ENCODE measurements around the gene MALAT1. TPM values are rescaled to one million over a fixed set of nuclear protein-coding genes. Genes with fewer than 3 reads are reported as not detected.

MALAT1 gene
- total RNA-seq, 2 donors from 2014 or later: 8,391 to 13,279 TPM

DNA sequence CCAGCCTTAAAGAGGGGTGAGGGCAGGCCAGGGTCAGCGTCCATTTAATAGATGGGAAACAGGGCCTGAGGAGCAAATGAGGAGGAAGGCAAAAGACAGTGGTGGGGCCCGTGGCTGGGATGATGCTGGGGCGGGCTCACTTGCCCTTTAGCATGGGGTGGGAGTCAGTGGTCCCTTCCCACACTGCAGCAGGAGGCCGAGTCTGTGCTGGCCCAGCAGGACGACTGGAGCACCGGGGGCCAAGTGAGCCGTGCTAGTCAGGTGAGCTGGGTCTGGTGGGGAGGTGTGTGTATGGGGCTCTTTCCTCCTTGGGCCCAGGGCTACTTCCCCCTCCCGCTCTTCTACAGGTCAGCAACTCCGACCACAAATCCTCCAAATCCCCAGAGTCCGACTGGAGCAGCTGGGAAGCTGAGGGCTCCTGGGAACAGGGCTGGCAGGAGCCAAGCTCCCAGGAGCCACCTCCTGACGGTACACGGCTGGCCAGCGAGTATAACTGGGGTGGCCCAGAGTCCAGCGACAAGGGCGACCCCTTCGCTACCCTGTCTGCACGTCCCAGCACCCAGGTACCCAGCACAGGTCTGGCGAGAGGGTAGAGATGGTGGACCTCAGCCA is 38.9 kb downstream of the MALAT1 start:
- Mint-ChIP-seq H3K4me3 (peak overlapping the region in 1 of 2 donors; percentile 22), H3K9me3 (no peaks in the 10 kb centered on the region), H3K27me3 (ENCODE audit: low read depth) (no peaks in the 10 kb centered on the region), H3K36me3 (ENCODE audit: insufficient read depth in 2 of 2) (peaks cover 1 to 8% of the 10 kb centered on the region in 2 donors), H3K27ac (no peak overlapping the region), H3K4me1 (ENCODE audit: low read depth) (peaks cover 22% of the 10 kb centered on the region)
- no peak for ATAC-seq (replicated peaks in 1 of 2)
- DNase-seq: no peak

DNA sequence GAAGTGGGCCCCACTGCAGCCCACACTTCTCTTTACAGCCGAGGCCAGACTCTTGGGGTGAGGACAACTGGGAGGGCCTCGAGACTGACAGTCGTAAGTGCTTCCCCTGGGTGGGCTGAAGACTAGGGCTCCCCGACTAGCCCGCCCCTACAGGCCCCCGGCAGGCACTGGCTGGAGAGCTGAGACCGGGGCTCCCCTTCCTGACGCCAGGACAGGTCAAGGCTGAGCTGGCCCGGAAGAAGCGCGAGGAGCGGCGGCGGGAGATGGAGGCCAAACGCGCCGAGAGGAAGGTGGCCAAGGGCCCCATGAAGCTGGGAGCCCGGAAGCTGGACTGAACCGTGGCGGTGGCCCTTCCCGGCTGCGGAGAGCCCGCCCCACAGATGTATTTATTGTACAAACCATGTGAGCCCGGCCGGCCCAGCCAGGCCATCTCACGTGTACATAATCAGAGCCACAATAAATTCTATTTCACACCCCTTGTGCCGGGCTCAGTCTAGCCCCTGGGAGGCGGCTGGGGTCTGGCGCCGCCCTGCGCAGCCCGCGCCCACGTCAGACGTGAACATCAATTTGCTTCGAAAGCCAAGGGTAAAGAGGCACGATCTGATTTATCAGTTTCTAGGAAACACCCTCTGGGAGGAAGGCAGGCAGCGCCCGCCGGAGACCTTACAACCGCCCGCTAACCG is 39.5 kb downstream of the MALAT1 start:
- H3K36me3 Mint-ChIP-seq (ENCODE audit: insufficient read depth in 2 of 2): peaks cover 2 to 9% of the 10 kb centered on the region in 2 donors
- no peak for ATAC-seq (replicated peaks in 1 of 2)
- DNase-seq: no peak
- peaks cover 25% of the 10 kb centered on the region for H3K4me1 Mint-ChIP-seq (ENCODE audit: low read depth)
- no peaks in the 10 kb centered on the region for H3K9me3 Mint-ChIP-seq
- H3K4me3 Mint-ChIP-seq: peak overlapping the region; percentile 21 to 40
- no peaks in the 10 kb centered on the region for H3K27me3 Mint-ChIP-seq (ENCODE audit: low read depth)
- no peak overlapping the region for H3K27ac Mint-ChIP-seq

DNA sequence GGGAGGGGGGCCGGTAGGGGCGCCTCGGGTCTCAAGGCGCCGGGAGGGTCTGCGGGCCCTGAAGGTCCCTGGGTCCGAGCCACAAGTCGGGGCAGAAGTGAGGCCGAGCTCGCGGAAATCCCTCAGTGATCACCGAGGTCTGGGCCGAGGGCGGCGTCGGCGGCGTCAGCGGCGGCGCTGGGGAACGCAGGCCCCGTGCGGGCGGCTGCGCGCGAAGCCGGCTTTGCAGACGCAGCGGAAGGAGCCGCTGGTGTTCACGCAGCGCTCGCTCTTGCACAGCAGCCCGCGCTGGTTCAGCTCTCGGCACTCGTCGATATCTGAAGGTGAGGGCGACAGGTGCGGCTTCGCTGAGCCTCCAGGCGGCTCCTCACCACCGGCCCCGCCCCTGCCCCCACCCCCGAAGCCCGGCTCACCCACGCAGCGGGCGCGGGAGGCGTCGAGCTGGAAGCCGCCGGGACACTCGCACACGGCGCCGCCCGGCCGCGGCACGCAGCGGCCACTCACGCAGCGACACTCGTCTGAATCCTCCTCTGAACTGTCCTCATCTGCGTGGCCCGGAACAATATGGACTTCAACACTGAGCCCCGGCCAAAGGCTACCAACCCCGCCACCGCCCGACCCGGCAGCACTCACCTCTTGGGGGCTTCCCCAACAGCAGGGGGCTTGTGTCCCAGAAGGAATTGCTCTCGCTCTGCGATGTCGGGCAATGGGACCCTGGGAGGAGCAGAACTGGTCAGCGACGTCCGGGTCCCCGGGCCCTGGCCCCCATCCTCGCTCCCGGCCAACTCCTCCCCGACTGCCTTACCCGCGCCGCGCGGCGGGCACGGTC is 40.3 kb downstream of the MALAT1 start:
- H3K4me1 Mint-ChIP-seq (ENCODE audit: low read depth): peaks cover 25% of the 10 kb centered on the region
- H3K9me3 Mint-ChIP-seq: no peaks in the 10 kb centered on the region
- H3K27me3 Mint-ChIP-seq (ENCODE audit: low read depth): no peaks in the 10 kb centered on the region
- no peak for DNase-seq
- peaks cover 2 to 11% of the 10 kb centered on the region in 2 donors for H3K36me3 Mint-ChIP-seq (ENCODE audit: insufficient read depth in 2 of 2)
- H3K4me3 Mint-ChIP-seq: peak overlapping the region in 1 of 2 donors; percentile 29
- no peak overlapping the region for H3K27ac Mint-ChIP-seq
- ATAC-seq (replicated peaks in 1 of 2): no peak

DNA sequence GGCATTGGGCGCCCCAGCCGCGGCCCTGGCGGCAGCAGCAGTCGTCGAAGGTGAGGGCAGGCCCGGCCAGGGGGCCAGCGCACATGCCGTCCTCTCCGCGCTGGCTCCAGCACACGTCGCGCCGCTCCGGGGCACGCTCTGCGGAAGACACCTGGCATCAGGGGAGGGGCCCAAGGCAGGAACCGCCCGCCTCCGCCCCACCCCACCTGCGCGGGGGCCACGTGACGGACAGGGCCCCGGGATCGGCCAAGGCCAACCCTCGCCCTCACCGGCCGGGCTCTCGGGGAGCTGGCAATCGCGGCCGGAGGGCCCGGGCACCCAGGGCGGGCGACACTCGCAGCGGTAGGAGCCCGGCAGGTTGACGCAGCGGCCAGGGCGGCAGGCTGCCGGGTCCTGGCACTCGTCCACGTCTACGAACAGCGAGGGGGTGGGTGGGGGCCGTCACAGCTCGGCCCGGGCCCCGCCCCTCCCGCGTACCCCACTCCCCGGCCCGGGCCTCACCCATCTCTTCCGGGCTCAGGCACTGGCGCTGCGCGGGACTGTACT is 41.0 kb downstream of the MALAT1 start:
- no peak overlapping the region for H3K27ac Mint-ChIP-seq
- H3K36me3 Mint-ChIP-seq (ENCODE audit: insufficient read depth in 2 of 2): peaks cover 2 to 13% of the 10 kb centered on the region in 2 donors
- peak overlapping the region; percentile 84 to 86 for H3K4me3 Mint-ChIP-seq
- DNase-seq (no peak), ATAC-seq (replicated peaks in 1 of 2) (peak; percentile 75 to 78)
- no peaks in the 10 kb centered on the region for H3K9me3 Mint-ChIP-seq
- H3K27me3 Mint-ChIP-seq (ENCODE audit: low read depth): no peaks in the 10 kb centered on the region
- H3K4me1 Mint-ChIP-seq (ENCODE audit: low read depth): peaks cover 25% of the 10 kb centered on the region

DNA sequence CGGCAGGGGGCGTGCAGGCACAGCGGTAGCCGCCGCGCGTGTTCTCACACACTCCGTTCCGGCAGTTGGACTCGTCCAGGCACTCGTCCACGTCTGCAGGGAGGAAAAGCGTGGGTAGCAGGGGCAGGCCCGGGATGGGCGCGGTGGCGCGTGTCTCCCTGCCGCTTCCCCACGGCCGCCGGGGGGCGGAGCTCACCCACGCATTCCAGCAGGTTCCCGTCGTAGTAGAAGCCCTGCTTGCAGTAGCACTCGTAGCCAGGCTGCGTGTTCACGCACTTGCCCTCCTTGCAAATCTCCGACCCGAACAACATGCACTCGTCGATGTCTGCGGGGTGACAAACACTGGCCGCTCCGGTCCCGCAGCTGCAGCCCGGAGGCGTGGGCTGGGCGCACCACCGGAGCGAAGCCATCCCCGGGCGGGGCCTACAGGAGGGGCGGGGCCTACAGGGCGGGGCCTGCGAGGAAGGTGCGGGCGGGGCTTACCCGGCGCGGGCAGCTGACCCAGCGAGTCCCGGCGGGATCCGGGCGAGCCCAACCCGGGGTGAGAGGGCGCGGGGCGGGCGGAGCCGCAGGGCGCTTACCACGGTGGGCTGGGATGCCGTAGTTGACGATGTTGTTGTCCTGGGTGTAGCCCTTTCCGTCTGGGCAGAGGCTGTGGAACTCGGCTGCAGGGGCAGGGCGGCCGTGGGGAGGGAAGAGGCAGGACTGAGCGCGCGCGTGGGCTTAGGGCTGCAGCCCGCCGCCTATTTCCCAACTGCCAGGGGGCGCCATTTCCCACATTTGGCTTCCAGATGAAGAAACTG is 41.6 kb downstream of the MALAT1 start:
- H3K36me3 Mint-ChIP-seq (ENCODE audit: insufficient read depth in 2 of 2): peaks cover 4 to 13% of the 10 kb centered on the region in 2 donors
- no peak overlapping the region for H3K27ac Mint-ChIP-seq
- peaks cover 28% of the 10 kb centered on the region for H3K4me1 Mint-ChIP-seq (ENCODE audit: low read depth)
- no peaks in the 10 kb centered on the region for H3K27me3 Mint-ChIP-seq (ENCODE audit: low read depth)
- ATAC-seq (replicated peaks in 1 of 2): peak; percentile 86 to 90
- H3K9me3 Mint-ChIP-seq: no peaks in the 10 kb centered on the region
- peak; percentile 90 for DNase-seq
- H3K4me3 Mint-ChIP-seq: peak overlapping the region; percentile 84 to 86

DNA sequence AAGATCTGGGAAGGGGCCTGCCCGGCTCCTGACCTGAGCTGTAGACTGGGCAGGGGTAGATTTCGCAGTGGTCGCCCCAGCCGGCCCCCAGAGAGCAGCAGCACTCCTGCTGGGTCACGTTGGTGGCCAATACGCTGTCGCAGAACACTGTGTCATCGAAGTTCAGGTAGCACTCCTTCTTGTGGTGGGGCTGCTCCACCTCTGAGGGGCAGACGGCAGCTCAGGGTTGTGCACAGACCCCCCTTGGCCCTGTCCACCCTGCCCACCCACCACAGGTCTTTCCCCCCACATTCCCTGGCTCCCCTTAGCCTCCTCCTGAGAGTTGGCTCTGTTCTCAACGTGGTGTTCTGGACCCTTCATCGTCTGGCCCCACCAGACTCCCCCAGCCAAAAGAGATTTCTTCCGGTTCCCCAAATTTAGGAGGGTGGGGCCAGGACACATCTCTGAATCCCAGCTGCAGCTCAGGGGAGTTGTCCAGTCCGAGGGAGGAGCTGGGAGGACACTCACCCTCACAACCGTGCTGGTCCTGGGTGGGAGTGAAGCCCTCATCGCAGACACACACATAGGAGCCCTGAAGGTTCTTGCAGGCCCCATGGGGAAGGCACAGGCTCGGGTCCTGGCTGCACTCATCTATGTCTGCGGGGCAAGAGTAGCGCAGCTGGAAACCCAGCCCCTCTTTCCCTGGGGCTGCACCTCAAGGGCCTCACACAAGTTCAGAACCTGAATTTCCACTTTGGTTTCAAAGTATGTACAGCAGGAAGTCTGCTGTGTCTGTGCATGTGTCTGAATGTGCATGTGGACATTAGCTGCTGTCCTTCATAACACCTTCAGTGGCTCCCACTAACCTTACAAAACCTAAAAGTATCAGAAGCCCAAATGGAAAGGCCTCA is 42.5 kb downstream of the MALAT1 start:
- H3K36me3 Mint-ChIP-seq (ENCODE audit: insufficient read depth in 2 of 2): peaks cover 5 to 13% of the 10 kb centered on the region in 2 donors
- H3K9me3 Mint-ChIP-seq: no peaks in the 10 kb centered on the region
- H3K27me3 Mint-ChIP-seq (ENCODE audit: low read depth): no peaks in the 10 kb centered on the region
- peaks cover 36% of the 10 kb centered on the region for H3K4me1 Mint-ChIP-seq (ENCODE audit: low read depth)
- H3K27ac Mint-ChIP-seq: peak overlapping the region; percentile 72
- DNase-seq (no peak), ATAC-seq (replicated peaks in 1 of 2) (no peak)
- H3K4me3 Mint-ChIP-seq: peak overlapping the region; percentile 84 to 86

DNA sequence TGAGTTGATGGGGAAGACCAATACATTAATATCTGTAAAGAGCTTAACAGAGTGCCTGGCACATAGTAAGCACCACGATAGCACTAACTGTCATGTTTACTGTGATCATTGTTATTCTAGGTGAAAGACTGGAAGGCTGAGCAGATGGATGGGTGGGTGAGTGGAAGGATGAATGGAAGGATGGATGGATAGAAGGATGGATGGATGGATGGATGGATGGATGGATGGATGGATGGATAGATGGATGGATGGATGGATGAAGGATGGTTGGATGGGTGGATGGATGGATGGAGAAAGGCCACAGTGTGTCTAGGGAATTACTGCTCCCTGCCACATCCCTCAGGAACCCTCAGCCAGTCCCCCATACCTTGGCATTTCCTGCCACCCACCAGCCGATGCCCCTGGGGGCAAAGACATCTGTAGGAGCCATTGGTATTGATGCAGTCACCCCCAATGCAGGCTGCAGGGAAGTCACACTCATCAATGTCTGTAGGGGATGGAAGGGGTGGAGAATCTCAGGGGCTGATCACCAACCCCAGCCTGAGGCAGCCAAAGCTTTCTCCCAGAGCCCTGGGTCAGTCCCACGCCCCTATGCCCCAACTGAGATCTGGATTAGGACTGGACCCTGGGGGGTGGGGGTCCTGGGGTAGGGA is 44.0 kb downstream of the MALAT1 start:
- Mint-ChIP-seq H3K27me3 (ENCODE audit: low read depth) (no peaks in the 10 kb centered on the region), H3K36me3 (ENCODE audit: insufficient read depth in 2 of 2) (peaks cover 5 to 14% of the 10 kb centered on the region in 2 donors), H3K9me3 (no peaks in the 10 kb centered on the region), H3K27ac (no peak overlapping the region), H3K4me1 (ENCODE audit: low read depth) (peaks cover 46% of the 10 kb centered on the region), H3K4me3 (no peak overlapping the region)
- no peak for DNase-seq
- ATAC-seq (replicated peaks in 1 of 2): no peak

DNA sequence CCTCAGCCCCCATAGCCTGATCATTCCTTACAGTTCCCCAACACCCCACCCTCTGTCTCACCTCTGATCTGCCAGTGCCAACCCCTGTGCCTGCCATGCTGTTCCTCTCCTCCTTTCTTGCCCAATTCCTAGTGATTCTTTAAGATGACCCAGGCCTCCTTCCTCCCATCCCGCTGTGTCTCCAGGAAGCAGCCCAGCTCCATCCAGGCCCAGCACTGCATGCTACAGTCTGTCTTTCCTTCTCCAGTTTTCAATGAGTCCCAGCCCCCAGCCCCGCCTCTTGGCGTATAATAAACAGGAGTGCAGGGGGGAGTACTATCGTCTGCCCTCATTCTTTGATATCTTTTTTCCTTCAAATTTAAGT is 47.0 kb downstream of the MALAT1 start:
- DNase-seq: no peak
- Mint-ChIP-seq H3K9me3 (no peaks in the 10 kb centered on the region), H3K4me1 (ENCODE audit: low read depth) (peaks cover 61% of the 10 kb centered on the region), H3K36me3 (ENCODE audit: insufficient read depth in 2 of 2) (peaks cover 16 to 30% of the 10 kb centered on the region in 2 donors), H3K4me3 (peak overlapping the region; percentile 84 to 90), H3K27ac (peak overlapping the region; percentile 84), H3K27me3 (ENCODE audit: low read depth) (no peaks in the 10 kb centered on the region)
- peak in 1 of 2 donors; percentile 0 for ATAC-seq (replicated peaks in 1 of 2)

DNA sequence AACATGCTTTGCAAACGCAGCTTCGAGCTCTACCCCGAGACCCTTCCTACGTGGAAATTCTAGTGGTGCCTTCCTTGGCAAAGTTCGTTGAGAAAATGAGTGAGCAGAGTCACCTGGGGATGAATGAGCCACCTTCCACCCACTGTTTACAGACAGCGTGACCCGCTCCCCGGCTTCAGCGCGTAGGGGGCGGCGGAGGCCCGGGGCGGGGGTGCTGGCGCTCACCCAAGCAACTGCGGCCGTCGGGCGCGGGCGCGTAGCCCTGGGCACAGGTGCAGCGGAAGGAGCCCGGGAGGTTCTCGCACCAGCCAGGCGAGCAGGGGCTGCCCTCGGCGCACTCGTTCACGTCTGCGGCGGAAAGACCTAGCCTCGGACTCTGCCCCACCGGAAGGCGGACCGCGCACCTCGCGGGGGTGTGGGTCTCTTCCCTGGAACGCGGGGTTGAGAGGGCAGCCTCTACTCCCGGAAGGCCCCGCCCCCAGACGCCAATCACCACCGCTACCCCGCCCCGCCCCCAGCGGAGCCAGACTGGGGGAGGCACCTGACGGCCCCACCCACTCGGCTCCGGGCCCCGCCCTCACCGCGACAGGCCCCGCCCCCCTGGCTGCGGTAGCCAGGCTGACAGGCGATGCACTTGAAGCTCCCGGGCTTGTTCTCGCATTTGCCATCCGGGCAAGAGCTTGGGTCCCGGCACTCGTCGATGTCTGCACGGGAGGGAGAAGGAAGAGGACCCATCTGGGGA is 47.5 kb downstream of the MALAT1 start:
- Mint-ChIP-seq H3K4me1 (ENCODE audit: low read depth) (peaks cover 59% of the 10 kb centered on the region), H3K36me3 (ENCODE audit: insufficient read depth in 2 of 2) (peaks cover 16 to 31% of the 10 kb centered on the region in 2 donors), H3K9me3 (no peaks in the 10 kb centered on the region), H3K4me3 (peak overlapping the region; percentile 84 to 90), H3K27me3 (ENCODE audit: low read depth) (no peaks in the 10 kb centered on the region), H3K27ac (peak overlapping the region; percentile 84)
- DNase-seq (peak; percentile 98 to 100), ATAC-seq (replicated peaks in 1 of 2) (peak; percentile 87 to 88)

DNA sequence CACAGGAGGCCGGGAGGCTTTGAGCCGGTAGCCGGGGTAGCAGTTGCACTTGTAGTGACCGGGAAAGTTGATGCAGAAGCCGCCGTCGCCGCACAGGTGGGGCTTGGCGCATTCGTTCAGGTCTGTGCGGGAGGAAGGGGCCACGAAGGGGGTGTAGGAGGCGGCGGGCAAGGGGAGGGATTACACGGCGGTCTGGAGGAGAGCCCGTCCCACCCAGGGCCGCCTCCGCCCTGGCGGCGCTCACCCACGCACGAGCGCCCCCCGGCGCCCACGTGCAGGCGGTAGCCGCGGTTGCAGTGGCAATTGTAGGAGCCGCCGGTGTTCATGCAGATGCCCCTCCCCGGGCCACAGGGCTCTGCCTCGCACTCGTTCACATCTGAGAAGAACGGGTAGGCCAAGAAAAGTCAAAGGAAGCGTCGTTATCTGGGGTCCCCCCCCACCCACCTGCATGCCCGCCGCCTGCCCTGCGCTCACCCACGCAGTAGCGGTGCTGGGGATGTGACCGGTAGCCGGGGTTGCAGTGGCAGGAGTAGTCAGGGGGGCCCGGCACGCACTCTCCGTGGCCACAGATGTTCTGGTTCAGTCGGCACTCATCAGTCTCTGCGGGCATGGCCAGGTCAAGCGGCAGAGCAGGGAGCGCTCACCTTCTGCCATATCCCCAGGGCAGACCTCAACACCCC is 48.7 kb downstream of the MALAT1 start:
- Mint-ChIP-seq H3K4me3 (peak overlapping the region; percentile 84 to 90), H3K27ac (no peak overlapping the region), H3K4me1 (ENCODE audit: low read depth) (peaks cover 59% of the 10 kb centered on the region), H3K36me3 (ENCODE audit: insufficient read depth in 2 of 2) (peaks cover 18 to 33% of the 10 kb centered on the region in 2 donors), H3K27me3 (ENCODE audit: low read depth) (no peaks in the 10 kb centered on the region), H3K9me3 (no peaks in the 10 kb centered on the region)
- no peak for ATAC-seq (replicated peaks in 1 of 2)
- DNase-seq: no peak

All from activated T-cell treated with anti-CD3 and anti-CD28 coated beads, Interleukin-2, amount 50 U/mL, for 72 hours (primary cell).